DND-41 (cell line): ENCODE results near the gene DCDC1.

Source experiments
- EZH2 ChIP-seq: IDR thresholded peaks from 3 replicates; pipeline ENCODE4 v1.6.1; 2012; ENCODE audit warnings: borderline replicate concordance, low read depth, mild to moderate bottlenecking, moderate library complexity, low read length, inconsistent platforms; ENCODE audit not compliant: severe bottlenecking
- TF ChIP-seq, protein P1 (sequence below): IDR thresholded peaks from 2 replicates; pipeline ENCODE4 v1.5.1; 2012; ENCODE audit warnings: borderline replicate concordance, low read length, moderate library complexity, mild to moderate bottlenecking; ENCODE audit not compliant: poor library complexity, severe bottlenecking; ENCODE audit errors: extremely low read depth

DNA sequence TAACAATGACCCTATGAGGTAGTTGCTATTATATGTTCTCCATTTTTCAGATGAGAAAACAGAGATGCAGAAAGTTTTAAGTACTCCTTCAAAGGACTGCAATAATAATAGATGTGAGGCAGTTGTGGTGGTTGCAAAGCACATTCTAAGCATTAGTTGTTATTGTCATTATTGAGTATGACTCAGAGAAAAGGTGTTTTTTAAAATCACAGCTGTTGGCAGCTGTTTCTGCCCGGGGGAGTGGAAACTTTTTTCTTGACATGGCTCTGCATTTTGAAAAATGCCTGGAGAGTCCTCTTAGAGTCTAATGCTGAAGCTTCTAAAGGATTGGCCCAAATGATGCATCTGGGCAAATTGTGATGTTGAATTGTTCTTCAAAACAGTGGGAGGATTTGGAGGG is 538.9 kb downstream of the DCDC1 start:
- TF ChIP-seq, protein P1, sequence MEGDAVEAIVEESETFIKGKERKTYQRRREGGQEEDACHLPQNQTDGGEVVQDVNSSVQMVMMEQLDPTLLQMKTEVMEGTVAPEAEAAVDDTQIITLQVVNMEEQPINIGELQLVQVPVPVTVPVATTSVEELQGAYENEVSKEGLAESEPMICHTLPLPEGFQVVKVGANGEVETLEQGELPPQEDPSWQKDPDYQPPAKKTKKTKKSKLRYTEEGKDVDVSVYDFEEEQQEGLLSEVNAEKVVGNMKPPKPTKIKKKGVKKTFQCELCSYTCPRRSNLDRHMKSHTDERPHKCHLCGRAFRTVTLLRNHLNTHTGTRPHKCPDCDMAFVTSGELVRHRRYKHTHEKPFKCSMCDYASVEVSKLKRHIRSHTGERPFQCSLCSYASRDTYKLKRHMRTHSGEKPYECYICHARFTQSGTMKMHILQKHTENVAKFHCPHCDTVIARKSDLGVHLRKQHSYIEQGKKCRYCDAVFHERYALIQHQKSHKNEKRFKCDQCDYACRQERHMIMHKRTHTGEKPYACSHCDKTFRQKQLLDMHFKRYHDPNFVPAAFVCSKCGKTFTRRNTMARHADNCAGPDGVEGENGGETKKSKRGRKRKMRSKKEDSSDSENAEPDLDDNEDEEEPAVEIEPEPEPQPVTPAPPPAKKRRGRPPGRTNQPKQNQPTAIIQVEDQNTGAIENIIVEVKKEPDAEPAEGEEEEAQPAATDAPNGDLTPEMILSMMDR = no peak
- no peak for TF ChIP-seq EZH2
